HG02981 (cell line): ENCODE data around the gene MMP17.

ENCODE experiments used
- ATAC-seq: cut with Tn5 transposase; IDR thresholded peaks from one replicate; pipeline ENCODE4 v1.9.1; 2021; ENCODE audit warnings: mild to moderate bottlenecking, moderate library complexity; ENCODE audit not compliant: unreplicated experiment

The MMP17 gene

GRCh38 chr12:131892711-131893604 lies 64.8 kb downstream of the MMP17 start:
- ATAC-seq = no peak

DNA sequence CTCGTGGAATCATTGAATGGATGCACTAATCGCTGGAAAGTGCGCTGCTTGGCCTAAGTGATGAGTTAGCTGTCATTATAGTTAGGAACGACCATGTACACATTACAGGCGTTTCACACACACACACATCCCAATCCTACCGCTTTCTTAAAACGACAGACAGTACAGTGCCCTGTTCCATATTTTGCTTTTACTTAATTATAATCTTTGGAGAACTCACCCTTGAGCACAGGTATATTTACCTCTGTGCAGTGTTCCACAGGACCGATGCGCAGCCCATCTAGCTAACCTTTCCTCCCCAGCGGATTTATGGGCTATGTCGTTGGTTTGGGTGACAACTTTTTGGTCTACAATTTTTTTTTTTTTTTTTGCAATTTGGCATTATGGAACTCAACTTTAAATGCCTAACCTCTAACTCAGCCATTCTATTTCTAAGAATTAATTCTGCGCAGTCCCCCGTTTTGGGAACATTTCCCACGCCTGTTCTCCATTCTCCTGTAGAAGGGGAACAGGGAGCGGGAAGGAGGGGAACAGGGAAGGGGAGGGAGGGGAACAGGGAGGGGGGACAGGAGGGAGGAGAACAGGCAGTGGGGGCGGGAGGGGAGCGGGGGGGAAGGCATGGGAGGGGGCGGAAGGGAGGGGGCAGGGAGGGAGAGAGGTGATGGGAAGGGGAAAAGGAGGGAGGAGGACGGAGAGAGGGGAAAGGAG lies 65.6 kb downstream of the MMP17 start:
- ATAC-seq = no peak

- ATAC-seq = peak; percentile 79
Observed at GRCh38 chr12:131894313-131894860, 66.2 kb downstream of the MMP17 start, which contains the start of gene ULK1. TSS of gene ULK1 (plus strand) at chr12:131894622. CDS start at chr12:131895002, 380 bp downstream.

GRCh38 chr12:131894981-131895639 lies 66.9 kb downstream of the MMP17 start:
- ATAC-seq = no peak

DNA sequence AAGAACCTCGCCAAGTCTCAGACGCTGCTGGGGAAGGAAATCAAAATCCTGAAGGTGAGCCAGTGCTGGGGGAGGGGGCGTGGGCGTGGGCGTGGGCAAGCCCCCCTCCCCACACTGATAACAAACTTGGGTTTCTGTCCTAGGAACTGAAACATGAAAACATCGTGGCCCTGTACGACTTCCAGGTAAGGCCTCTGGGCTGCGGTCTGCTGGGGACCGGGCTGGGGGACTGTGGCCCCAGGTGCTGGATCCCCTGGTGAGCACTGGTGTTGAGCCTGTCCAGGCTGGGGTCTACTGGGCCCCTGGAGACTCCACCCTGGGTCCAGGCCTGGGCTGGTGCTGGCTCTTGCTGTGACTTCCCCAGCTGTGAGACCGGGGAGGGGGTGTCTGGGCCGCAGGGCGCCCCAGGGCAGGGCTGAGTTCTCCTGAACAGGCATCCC lies 67.5 kb downstream of the MMP17 start:
- ATAC-seq = peak; percentile 8

DNA sequence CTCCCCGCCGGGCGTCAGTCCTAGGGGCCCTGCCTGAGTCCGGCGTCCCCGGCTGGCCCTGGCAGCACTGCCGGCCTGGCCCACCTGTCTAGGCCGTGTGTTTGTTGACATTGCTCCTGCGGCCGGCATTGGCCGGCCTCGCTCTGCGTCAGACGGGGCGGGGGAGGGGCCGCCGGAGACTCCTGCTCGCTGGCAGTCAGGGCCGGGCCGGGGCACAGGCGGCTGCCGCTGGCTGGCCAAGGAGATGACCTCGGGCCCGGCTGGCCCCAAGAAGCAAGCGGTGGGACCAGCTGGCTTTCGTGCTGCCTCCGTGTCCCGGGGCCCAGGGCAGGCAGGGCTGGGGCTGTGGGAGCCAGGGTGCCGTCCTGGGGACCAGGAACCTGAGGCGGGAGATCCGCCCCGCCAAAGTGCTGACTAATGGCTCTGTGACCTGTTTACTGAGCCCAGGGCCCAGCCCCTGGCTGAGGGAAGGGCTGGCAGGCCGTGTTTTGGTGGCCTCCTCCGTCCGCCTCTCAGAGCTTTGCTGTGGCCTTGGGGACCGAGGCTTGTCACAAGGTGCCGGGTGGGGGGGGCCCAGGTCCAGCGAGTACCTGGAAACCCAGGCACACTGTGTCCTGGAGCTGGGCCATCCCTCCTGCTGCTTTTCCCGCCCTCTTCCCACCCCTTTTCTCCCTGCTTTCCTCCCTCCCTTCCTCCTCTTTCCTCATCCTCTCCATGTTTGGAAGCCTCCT lies 68.1 kb downstream of the MMP17 start:
- peak; percentile 63 for ATAC-seq

GRCh38 chr12:131896811-131897270 lies 68.6 kb downstream of the MMP17 start:
- ATAC-seq = no peak

DNA sequence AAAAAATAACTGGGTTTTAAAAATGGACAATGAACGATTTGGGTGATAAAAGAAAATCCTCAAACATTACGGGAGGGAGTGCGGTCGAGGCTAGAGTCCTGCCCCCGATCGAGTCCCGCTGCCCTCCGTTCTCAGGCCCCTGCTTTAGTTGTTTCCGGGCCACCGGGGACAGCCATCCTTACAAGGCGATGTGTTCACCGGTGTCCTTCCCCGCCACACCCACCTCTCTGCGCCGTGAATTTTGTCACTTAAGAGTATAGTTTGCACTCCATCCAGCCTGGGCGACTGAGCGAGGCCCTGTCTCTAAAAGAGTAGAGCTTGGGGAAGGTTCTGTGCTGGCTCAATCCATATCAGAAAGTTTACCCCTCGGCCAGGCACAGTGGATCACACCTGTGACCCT lies 69.1 kb downstream of the MMP17 start:
- ATAC-seq = no peak

DNA sequence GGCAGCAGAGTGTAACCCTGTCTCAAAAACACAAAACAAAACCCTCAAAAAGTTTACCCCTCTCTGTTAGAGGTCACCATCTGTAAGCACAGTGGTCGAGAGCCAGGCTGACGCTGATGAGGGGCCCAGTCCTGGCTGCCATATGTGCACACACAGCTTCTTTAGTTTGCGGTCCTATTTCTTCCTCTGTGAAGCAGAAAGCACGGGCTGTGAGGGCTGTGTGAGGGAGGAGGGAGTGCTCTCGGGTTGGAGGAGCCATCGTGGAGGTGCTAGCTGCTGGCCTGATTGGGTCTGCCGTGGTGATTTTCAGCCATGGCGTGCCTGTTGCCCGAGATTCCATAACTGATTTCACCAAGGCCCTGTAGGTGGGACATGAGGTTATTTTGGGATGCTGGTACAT lies 69.7 kb downstream of the MMP17 start:
- no peak for ATAC-seq

DNA sequence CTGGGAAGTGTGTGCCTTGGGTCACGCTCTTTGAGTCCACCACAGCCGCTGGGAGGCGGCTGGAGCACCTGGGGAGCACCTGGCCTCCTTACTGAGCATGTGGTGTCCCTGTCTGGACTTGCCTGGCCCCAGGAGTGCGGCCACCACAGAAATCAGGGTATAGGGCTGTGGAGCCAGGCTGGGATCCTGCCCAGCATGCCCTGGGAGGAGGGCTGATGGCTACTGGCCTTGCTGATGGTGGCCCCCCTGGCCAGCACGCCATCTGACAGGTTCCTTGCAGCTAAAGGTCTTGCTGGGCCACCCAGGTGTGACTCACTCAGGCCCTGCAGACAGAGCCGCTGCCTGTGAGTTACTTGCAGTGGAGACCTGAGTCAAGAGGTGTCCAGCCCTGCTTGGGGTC lies 72.2 kb downstream of the MMP17 start:
- ATAC-seq = no peak
